SK-N-SH (cell line): ENCODE measurements around the gene PPP2R2B.

Experiments
- EP300 ChIP-seq, 2 experiments: IDR thresholded peaks; 2 replicates each; pipeline versions ENCODE4 v1.4.0 to v1.6.1; 2012; ENCODE audit warnings: borderline replicate concordance in 1 of 2, low read depth in 1 of 2, low read length in 1 of 2
- JUND ChIP-seq: IDR thresholded peaks from 2 replicates; pipeline ENCODE4 v1.4.0; 2012
- RCOR1 ChIP-seq: fragments of 150-350 bp; IDR thresholded peaks from 2 replicates; pipeline ENCODE4 v1.6.1; 2017; ENCODE audit warnings: antibody characterized with exemption, low read length
- RFX5 ChIP-seq: IDR thresholded peaks from 2 replicates; pipeline ENCODE4 v1.6.1; 2012; ENCODE audit warnings: mild to moderate bottlenecking, improper control_type of control experiment, low read length
- TAF1 ChIP-seq: IDR thresholded peaks from 2 replicates; pipeline ENCODE4 v1.6.1; 2012; ENCODE audit warnings: low read depth, mild to moderate bottlenecking, low read length, moderate library complexity, borderline replicate concordance
- TF ChIP-seq, protein P1 (sequence below): fragments of 200-600 bp; sonication (generic); IDR thresholded peaks from 2 replicates; pipeline ENCODE4 v1.6.1; 2017; ENCODE audit warnings: antibody characterized with exemption, mild to moderate bottlenecking, moderate library complexity
- TF ChIP-seq, protein P2 (sequence below): fragments of 150-350 bp; IDR thresholded peaks from 2 replicates; pipeline ENCODE4 v1.6.1; 2016; ENCODE audit warnings: mild to moderate bottlenecking, low read depth, low read length
- TF ChIP-seq, protein P3 (sequence below): fragments of 150-350 bp; IDR thresholded peaks from 2 replicates; pipeline ENCODE4 v1.6.1; 2017; ENCODE audit warnings: antibody characterized with exemption, low read length, low read depth, borderline replicate concordance

DNA sequence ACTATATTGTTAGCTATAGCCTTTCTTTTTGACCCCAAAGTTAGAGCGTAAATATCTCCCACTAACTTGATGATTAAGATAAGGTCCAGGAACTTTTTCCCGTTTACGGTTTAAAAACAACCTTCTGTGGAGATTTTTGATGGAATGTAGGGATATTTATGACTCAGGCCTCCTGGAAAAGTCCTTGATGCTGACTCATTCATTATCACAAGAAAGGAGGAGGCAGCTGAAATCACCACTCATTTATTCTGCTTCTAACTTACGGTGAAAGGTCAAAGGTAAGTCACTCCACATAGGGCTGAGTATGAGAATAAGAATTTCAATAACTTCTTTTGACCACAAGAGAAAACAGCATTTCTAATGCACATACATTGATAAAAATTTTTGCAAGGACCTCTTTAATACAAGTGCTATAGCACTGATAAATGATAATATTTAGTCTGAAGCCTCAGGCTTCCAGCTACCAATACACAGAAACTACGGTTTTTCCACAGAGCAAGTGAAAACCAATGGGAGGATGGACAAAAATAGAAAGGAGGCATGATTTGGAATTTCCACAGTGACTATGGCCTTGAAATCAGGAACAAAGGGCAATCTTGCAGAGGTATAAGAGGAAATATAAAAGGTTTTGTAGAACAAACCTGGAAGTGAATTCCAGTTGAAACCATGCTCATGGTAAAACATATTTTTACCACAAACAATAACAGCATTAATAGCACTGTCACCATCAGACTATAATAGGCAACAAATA, 146.5 kb downstream of the PPP2R2B start:
- TF ChIP-seq, protein P1, sequence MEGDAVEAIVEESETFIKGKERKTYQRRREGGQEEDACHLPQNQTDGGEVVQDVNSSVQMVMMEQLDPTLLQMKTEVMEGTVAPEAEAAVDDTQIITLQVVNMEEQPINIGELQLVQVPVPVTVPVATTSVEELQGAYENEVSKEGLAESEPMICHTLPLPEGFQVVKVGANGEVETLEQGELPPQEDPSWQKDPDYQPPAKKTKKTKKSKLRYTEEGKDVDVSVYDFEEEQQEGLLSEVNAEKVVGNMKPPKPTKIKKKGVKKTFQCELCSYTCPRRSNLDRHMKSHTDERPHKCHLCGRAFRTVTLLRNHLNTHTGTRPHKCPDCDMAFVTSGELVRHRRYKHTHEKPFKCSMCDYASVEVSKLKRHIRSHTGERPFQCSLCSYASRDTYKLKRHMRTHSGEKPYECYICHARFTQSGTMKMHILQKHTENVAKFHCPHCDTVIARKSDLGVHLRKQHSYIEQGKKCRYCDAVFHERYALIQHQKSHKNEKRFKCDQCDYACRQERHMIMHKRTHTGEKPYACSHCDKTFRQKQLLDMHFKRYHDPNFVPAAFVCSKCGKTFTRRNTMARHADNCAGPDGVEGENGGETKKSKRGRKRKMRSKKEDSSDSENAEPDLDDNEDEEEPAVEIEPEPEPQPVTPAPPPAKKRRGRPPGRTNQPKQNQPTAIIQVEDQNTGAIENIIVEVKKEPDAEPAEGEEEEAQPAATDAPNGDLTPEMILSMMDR, result no peak
- TF ChIP-seq, protein P2, sequence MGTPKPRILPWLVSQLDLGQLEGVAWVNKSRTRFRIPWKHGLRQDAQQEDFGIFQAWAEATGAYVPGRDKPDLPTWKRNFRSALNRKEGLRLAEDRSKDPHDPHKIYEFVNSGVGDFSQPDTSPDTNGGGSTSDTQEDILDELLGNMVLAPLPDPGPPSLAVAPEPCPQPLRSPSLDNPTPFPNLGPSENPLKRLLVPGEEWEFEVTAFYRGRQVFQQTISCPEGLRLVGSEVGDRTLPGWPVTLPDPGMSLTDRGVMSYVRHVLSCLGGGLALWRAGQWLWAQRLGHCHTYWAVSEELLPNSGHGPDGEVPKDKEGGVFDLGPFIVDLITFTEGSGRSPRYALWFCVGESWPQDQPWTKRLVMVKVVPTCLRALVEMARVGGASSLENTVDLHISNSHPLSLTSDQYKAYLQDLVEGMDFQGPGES, result no peak
- TF ChIP-seq TAF1, result no peak
- TF ChIP-seq, protein P3, sequence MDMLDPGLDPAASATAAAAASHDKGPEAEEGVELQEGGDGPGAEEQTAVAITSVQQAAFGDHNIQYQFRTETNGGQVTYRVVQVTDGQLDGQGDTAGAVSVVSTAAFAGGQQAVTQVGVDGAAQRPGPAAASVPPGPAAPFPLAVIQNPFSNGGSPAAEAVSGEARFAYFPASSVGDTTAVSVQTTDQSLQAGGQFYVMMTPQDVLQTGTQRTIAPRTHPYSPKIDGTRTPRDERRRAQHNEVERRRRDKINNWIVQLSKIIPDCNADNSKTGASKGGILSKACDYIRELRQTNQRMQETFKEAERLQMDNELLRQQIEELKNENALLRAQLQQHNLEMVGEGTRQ, result no peak
- TF ChIP-seq EP300 (IDR thresholded peaks at IDR 0.05; ENCODE audit: borderline replicate concordance in 1 of 2, low read depth in 1 of 2, low read length in 1 of 2), result peak; percentile 12 to 99; a peak in 3 of 4 replicates
- no peak for TF ChIP-seq RCOR1
- peak; percentile 100 for TF ChIP-seq JUND
- TF ChIP-seq RFX5, result no peak
